Measurements from ENCODE around the gene RARRES2. TPM values are rescaled to one million over a fixed set of nuclear protein-coding genes. Genes with fewer than 3 reads are reported as not detected.

The RARRES2 gene
- total RNA-seq, 1 donor from 2014 or later, result 24.9 TPM

DNA sequence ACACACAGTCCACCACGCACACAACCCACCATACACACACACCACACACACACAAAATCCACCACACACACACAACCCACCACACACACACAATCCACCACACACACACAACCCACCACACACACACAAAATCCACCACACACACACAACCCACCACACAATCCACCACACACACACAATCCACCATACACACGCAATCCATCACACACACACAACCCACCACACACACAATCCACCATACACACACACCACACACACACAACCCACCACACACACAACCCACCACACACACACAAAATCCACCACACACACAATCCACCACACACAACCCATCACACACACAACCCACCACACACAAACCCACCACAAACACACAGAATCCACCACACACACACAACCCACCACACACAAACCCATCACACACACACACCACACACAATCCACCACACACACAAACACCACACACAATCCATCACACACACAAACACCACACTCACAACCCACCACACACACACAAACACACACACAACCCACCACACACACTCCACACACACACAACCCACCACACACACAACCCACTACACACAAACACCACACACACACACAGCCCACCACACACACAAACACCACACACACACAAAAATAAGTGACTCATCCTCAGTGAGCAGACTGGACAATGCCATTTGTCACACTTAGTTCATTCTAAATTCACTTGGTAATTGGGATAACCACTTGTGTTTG is 18.4 kb upstream of the RARRES2 start:
- Mint-ChIP-seq H3K4me3 (no peak overlapping the region), H3K27me3 (ENCODE audit: low read depth) (no peaks in the 10 kb centered on the region), H3K9me3 (no peaks in the 10 kb centered on the region), H3K36me3 (no peaks in the 10 kb centered on the region), H3K27ac (no peak overlapping the region), H3K4me1 (peaks cover 20% of the 10 kb centered on the region)
- TF ChIP-seq, protein P1, sequence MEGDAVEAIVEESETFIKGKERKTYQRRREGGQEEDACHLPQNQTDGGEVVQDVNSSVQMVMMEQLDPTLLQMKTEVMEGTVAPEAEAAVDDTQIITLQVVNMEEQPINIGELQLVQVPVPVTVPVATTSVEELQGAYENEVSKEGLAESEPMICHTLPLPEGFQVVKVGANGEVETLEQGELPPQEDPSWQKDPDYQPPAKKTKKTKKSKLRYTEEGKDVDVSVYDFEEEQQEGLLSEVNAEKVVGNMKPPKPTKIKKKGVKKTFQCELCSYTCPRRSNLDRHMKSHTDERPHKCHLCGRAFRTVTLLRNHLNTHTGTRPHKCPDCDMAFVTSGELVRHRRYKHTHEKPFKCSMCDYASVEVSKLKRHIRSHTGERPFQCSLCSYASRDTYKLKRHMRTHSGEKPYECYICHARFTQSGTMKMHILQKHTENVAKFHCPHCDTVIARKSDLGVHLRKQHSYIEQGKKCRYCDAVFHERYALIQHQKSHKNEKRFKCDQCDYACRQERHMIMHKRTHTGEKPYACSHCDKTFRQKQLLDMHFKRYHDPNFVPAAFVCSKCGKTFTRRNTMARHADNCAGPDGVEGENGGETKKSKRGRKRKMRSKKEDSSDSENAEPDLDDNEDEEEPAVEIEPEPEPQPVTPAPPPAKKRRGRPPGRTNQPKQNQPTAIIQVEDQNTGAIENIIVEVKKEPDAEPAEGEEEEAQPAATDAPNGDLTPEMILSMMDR (IDR thresholded peaks at IDR 0.05; ENCODE audit: unreplicated experiment), result no peak
- DNase-seq (ENCODE audit: low spot score in 2 of 2, unreplicated experiment in 2 of 2), result no peak

DNA sequence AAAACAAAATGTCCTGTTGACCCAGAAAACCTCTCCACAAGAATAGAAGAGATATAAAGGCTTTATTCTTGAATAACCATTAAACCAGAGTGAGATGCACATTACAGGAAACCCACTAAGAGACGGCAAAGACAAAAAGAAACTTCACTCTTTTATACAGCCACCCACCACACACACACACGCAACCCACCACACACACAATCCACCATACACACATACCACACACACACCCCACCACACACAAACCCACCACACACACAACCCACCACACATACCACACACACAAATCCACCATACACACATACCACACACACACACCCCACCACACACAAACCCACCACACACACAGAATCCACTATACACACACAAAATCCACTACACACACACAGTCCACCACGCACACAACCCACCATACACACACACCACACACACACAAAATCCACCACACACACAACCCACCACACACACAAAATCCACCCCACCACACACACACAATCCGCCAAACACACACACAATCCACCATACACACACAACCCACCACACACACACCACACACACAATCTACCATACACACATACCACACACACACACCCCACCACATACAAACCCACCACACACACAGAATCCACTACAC is 17.7 kb upstream of the RARRES2 start:
- no peak overlapping the region for H3K27ac Mint-ChIP-seq
- H3K4me1 Mint-ChIP-seq, result peaks cover 20% of the 10 kb centered on the region
- TF ChIP-seq, protein P1 (IDR thresholded peaks at IDR 0.05; ENCODE audit: unreplicated experiment), result no peak
- no peak for DNase-seq (ENCODE audit: low spot score in 2 of 2, unreplicated experiment in 2 of 2)
- no peaks in the 10 kb centered on the region for H3K9me3 Mint-ChIP-seq
- no peak overlapping the region for H3K4me3 Mint-ChIP-seq
- H3K27me3 Mint-ChIP-seq (ENCODE audit: low read depth), result no peaks in the 10 kb centered on the region
- H3K36me3 Mint-ChIP-seq, result no peaks in the 10 kb centered on the region

DNA sequence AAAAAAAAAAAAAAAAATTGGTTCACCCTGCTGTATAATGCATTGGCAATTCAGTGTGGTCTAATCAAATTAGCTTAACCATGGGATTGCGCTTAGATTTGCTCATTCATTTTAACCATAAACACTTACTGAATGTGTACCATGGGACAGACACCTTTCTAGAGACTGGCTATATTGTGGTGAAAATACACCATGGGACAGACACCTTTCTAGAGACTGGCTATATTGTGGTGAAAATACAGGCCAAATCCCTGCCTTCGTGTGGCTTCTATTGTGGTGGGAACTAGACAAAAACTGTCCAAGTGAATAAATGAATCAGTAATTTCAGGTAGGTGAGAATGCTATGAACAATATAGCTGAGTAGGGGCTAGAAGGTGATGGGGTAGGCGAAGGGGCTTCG is 17.0 kb upstream of the RARRES2 start:
- TF ChIP-seq, protein P1 (IDR thresholded peaks at IDR 0.05; ENCODE audit: unreplicated experiment), result no peak
- Mint-ChIP-seq H3K9me3 (no peaks in the 10 kb centered on the region), H3K27ac (no peak overlapping the region), H3K4me1 (peaks cover 20% of the 10 kb centered on the region), H3K36me3 (no peaks in the 10 kb centered on the region), H3K4me3 (no peak overlapping the region), H3K27me3 (ENCODE audit: low read depth) (no peaks in the 10 kb centered on the region)
- no peak for DNase-seq (ENCODE audit: low spot score in 2 of 2, unreplicated experiment in 2 of 2)

DNA sequence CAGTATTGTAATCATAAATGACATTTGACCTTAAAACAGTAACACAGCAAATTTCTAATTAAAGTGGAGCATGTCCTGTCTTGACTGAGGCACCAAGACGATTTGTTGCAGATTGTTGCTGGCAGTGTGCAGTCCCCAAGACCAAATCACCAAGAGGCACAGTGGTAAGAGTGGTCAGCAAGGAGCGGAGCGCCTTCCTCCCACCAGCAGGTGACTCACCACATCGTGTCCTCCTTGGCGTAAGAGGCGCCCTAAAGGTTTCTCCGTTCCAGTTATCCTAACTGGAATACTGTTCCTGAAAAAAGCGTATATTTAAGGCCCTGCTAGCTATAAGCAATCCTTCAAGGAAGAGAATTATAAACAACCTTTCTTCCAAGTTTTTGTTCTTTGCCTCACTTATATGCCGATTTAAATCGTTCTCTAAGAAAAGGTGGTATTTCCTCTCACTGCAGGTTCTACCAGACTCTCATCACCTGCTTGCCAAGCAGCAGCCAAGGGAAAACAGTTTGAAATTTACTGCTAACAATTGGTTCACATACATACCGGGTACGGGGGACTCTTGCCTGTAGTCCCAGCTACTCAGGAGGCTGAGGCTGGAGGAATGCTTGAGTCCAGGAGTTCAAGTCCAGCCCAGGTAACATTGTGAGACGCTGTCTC is 16.5 kb upstream of the RARRES2 start:
- DNase-seq (ENCODE audit: low spot score in 2 of 2, unreplicated experiment in 2 of 2), result no peak
- Mint-ChIP-seq H3K4me3 (no peak overlapping the region), H3K9me3 (no peaks in the 10 kb centered on the region), H3K27ac (peak overlapping the region; percentile 34), H3K36me3 (no peaks in the 10 kb centered on the region), H3K4me1 (peaks cover 18% of the 10 kb centered on the region), H3K27me3 (ENCODE audit: low read depth) (no peaks in the 10 kb centered on the region)
- TF ChIP-seq, protein P1 (IDR thresholded peaks at IDR 0.05; ENCODE audit: unreplicated experiment), result no peak

DNA sequence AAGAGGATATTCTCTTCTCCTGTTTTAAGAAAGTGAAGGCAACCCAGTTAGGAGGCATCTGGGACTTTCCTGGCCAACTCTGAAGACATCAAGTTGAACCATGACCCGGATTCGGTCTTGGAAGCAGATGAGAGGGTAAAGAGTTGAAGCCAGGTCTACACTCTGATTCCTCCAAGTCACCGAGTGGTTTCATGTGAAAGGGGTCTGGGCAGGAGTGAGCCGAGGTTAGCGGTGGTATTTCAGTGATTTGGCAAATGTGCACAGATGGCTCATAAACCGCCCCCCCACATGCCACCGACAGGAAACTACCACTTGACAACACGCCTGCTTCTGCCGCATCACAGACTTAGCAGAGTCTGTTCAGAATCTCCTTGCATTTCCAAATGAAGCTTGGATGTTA is 15.8 kb upstream of the RARRES2 start:
- Mint-ChIP-seq H3K27me3 (ENCODE audit: low read depth) (no peaks in the 10 kb centered on the region), H3K36me3 (no peaks in the 10 kb centered on the region), H3K4me1 (peaks cover 14% of the 10 kb centered on the region), H3K27ac (no peak overlapping the region), H3K4me3 (no peak overlapping the region), H3K9me3 (no peaks in the 10 kb centered on the region)
- TF ChIP-seq, protein P1 (IDR thresholded peaks at IDR 0.05; ENCODE audit: unreplicated experiment), result no peak
- DNase-seq (ENCODE audit: low spot score in 2 of 2, unreplicated experiment in 2 of 2), result no peak

Measured in mesothelial cell of epicardium (in vitro differentiated cells).